GM23248 (cell line): ENCODE measurements around the gene CDK3. TPM values are rescaled to one million over a fixed set of nuclear protein-coding genes. Genes with fewer than 3 reads are reported as not detected.

ENCODE experiments used
- DNase-seq: peaks from one replicate; pipeline ENCODE4 v3.0.0-alpha.2; 2015
- H2AFZ ChIP-seq: fragments of 200-600 bp; sonication (generic); 2 replicates; pipeline ENCODE4 v1.6.1; 2016; ENCODE audit warnings: antibody characterized with exemption
- H3F3A ChIP-seq: fragments of 200-600 bp; sonication (generic); 2 replicates; pipeline ENCODE4 v1.6.1; 2016; ENCODE audit warnings: mild to moderate bottlenecking, antibody characterized with exemption, mixed run types; ENCODE audit not compliant: insufficient read depth
- H3K27ac ChIP-seq: fragments of 200-600 bp; sonication (generic); 2 replicates; pipeline ENCODE4 v1.5.1; 2016; ENCODE audit warnings: mild to moderate bottlenecking
- H3K27me3 ChIP-seq: fragments of 200-600 bp; sonication (generic); replicated peaks from 2 replicates; pipeline ENCODE4 v1.6.1; 2016; ENCODE audit warnings: mild to moderate bottlenecking; ENCODE audit not compliant: insufficient read depth
- H3K36me3 ChIP-seq: fragments of 200-600 bp; sonication (generic); 2 replicates; pipeline ENCODE4 v1.6.1; 2016; ENCODE audit warnings: low read depth, mild to moderate bottlenecking
- H3K4me1 ChIP-seq: fragments of 200-600 bp; sonication (generic); 2 replicates; pipeline ENCODE4 v1.6.1; 2016; ENCODE audit warnings: mild to moderate bottlenecking; ENCODE audit not compliant: insufficient read depth
- H3K4me2 ChIP-seq: fragments of 200-600 bp; sonication (generic); one replicate; pipeline ENCODE4 v1.6.1; 2016; ENCODE audit warnings: mild to moderate bottlenecking; ENCODE audit not compliant: unreplicated experiment
- H3K4me3 ChIP-seq: fragments of 200-600 bp; sonication (generic); 2 replicates; pipeline ENCODE4 v1.5.1; 2016; ENCODE audit warnings: mild to moderate bottlenecking
- H3K79me2 ChIP-seq: fragments of 200-600 bp; sonication (generic); 2 replicates; pipeline ENCODE4 v1.6.1; 2016; ENCODE audit warnings: mild to moderate bottlenecking; ENCODE audit not compliant: insufficient read depth
- H3K9ac ChIP-seq: fragments of 200-600 bp; sonication (generic); 2 replicates; pipeline ENCODE4 v1.6.1; 2016; ENCODE audit warnings: mild to moderate bottlenecking
- H3K9me2 ChIP-seq: fragments of 200-600 bp; sonication (generic); 2 replicates; pipeline ENCODE4 v1.6.1; 2016; ENCODE audit warnings: mixed run types, mild to moderate bottlenecking, moderate library complexity; ENCODE audit not compliant: insufficient read depth
- H3K9me3 ChIP-seq: fragments of 200-600 bp; sonication (generic); one replicate; pipeline ENCODE4 v1.6.1; 2017; ENCODE audit warnings: low read depth
- H4K20me1 ChIP-seq: fragments of 200-600 bp; sonication (generic); 2 replicates; pipeline ENCODE4 v1.6.0; 2016; ENCODE audit not compliant: insufficient read depth
- EZH2 ChIP-seq: fragments of 200-600 bp; sonication (generic); IDR thresholded peaks from 2 replicates; pipeline ENCODE4 v1.6.1; 2018; ENCODE audit warnings: antibody characterized with exemption, mild to moderate bottlenecking; ENCODE audit not compliant: insufficient read depth, poor library complexity, severe bottlenecking
- EZH2phosphoT487 ChIP-seq: fragments of 200-600 bp; sonication (generic); IDR thresholded peaks from 2 replicates; pipeline ENCODE4 v1.6.1; 2018; ENCODE audit warnings: antibody characterized with exemption, moderate library complexity, mild to moderate bottlenecking, low read depth; ENCODE audit not compliant: insufficient read depth
- WGBS, 2 experiments: methylation state at CpG; one replicate each; pipeline ENCODE4 v1.1.6; 2015 to 2017; ENCODE audit warnings: low lambda C conversion rate in 2 of 2, low coverage in 1 of 2; ENCODE audit errors: missing lambda C conversion rate in 2 of 2; 5-methylcytosine and 5-hydroxymethylcytosine counted together
- in situ Hi-C: fragments of 300-500 bp; cut with MboI; formaldehyde crosslinking; loops from 2 replicates; pipeline ENCODE4 v1.15.0; 2020
- polyA plus RNA-seq: library from polyadenylated mRNA; unstranded; fragments of >200 nt; fragmentation: Nextera tagmentation; extraction: Ambion mirVana; gene quantifications from 2 replicates; pipeline ENCODE4 v1.2.1, GENCODE V29; 2016
- total RNA-seq: library from RNA; depleted of rRNA; stranded (reverse); fragments of >200 nt; shearing (Covaris generic); gene quantifications from 2 replicates; pipeline ENCODE4 v1.2.3, GENCODE V29; 2014; rRNA removed

The CDK3 gene
- total RNA-seq (0.43 and 1.5 TPM in 2 replicates), polyA plus RNA-seq (1.9 and 2.0 TPM in 2 replicates)

DNA sequence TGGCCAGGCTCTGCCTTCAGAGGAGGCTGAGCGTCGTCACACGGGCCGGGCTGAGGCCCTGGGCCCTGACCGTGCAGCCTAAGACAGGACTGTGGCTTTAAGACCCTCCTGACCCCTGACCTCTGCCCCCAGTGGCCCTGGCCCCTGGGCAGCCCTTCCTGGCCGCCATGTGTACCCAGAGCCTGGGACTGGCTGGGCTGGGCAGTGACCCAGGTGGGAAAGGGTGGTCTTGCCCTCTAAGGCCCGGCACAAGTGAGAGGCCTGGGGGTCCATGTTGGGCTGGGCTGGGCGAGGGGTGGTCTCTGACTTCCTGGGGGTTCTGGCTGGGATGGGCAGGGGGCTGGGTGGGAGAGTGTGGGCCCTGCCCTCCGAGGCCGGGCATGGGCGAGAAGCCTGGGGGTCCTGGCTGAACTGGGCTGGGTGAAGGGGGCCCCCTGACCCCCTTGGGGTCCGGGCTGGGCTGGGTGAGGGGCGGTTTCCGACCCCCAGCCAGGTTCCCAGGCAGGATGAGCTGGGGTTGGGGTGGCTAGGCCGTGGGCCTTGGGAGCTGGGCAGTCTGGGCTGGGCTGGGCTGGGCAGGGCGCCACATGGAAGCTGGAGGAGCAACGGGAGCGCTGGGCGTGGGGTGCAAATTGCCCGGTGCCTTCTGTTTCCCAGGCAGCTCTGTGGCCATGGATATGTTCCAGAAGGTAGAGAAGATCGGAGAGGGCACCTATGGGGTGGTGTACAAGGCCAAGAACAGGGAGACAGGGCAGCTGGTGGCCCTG is at the start of gene CDK3:
CDK3 (plus strand) TSS at position 101 of the 767 bp plus-strand sequence; CDS start at position 672, 571 bp downstream.
- no peak within 1 kb of the TSS for H3K4me2 ChIP-seq
- H2AFZ ChIP-seq, result no peak within 1 kb of the TSS
- no peak within 1 kb of the TSS for H3K27ac ChIP-seq
- no peaks in the 10 kb centered on the region for H3K79me2 ChIP-seq
- no peak within 1 kb of the TSS for H3K4me3 ChIP-seq
- H3F3A ChIP-seq, result peaks cover 16% of the 10 kb centered on the region; the same call in 1 of the 2 replicates
- H3K27me3 ChIP-seq, result no peaks in the 10 kb centered on the region
- no peaks in the 10 kb centered on the region for H3K9me3 ChIP-seq
- H3K9ac ChIP-seq, result no peak within 1 kb of the TSS
- no peaks in the 10 kb centered on the region for H4K20me1 ChIP-seq
- no peak for DNase-seq
- TF ChIP-seq EZH2 (no peak), EZH2phosphoT487 (no peak)
- peaks cover 15% of the 10 kb centered on the region for H3K4me1 ChIP-seq
- in situ Hi-C loops, result no loop called here
- H3K36me3 ChIP-seq, result no peaks in the 10 kb centered on the region
- 79 to 81% methylated on average over 14 to 21 of the region's 21 CpGs for WGBS, 2 experiments
- no peaks in the 10 kb centered on the region for H3K9me2 ChIP-seq

- Histone ChIP-seq H3K9ac (no peak overlapping the region), H2AFZ (no peak overlapping the region), H3K4me2 (no peak overlapping the region), H3K27me3 (no peaks in the 10 kb centered on the region), H3K79me2 (no peaks in the 10 kb centered on the region), H3F3A (peaks cover 4% of the 10 kb centered on the region; the same call in 1 of the 2 replicates), H3K27ac (peak overlapping the region; percentile 57), H4K20me1 (no peaks in the 10 kb centered on the region), H3K9me3 (no peaks in the 10 kb centered on the region), H3K4me1 (peaks cover 9% of the 10 kb centered on the region), H3K9me2 (no peaks in the 10 kb centered on the region), H3K36me3 (peaks cover 69% of the 10 kb centered on the region), H3K4me3 (no peak overlapping the region)
- TF ChIP-seq EZH2phosphoT487 (no peak), EZH2 (no peak)
- peak; percentile 30 for DNase-seq
- WGBS, 2 experiments, result 90 to 93% methylated on average over 8 of the region's 8 CpGs
- in situ Hi-C loops, result no loop called here
Observed at GRCh38 chr17:75950855-75951554, 49.6 kb upstream of the CDK3 start.

DNA sequence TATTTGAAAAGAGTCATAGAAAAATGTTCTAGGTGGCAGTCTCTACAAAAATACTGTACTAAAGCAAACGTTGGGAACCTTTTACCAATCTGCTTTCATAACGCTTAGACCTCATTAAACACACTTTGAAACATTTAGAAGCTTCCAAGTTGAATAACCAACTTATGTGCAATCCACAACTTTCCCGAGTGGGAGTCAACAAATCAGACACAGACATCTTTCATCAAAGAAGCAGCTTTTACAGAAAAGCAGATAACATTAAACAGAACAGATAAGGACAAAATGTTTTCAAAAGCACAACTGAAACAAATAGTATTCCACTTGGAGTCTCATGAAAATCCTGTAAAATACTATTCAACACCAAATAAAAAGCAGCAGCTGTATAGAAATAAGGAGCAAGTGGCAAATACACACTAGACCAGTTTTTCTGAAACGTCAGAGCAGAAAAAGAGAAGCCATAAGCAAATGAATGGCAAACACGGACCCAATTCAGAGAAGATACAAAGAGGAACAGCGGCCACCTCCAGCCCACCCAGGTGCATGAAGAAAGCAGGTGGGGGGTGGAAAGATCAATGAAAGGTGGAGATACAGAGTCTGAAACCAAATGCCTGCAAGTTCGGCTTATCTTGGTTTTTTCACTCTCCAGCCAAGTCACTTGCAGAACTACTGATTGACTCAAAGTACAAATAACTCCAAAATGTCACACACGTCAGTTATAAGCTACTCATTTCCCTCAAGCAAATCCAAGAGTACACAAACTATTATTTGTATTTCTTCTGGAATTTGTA is 41.4 kb upstream of the CDK3 start:
- WGBS, 2 experiments, result 57 to 61% methylated on average over 8 of the region's 8 CpGs
- TF ChIP-seq EZH2 (no peak), EZH2phosphoT487 (no peak)
- Histone ChIP-seq H3K9ac (no peak overlapping the region), H3K27me3 (no peaks in the 10 kb centered on the region), H3F3A (no peaks in the 10 kb centered on the region), H3K36me3 (peaks cover 13% of the 10 kb centered on the region; the same call in 1 of the 2 replicates), H3K4me2 (no peak overlapping the region), H3K4me3 (no peak overlapping the region), H3K27ac (no peak overlapping the region), H2AFZ (no peak overlapping the region), H3K4me1 (no peaks in the 10 kb centered on the region), H3K9me2 (no peaks in the 10 kb centered on the region), H3K9me3 (no peaks in the 10 kb centered on the region), H3K79me2 (peaks cover 69% of the 10 kb centered on the region), H4K20me1 (no peaks in the 10 kb centered on the region)
- DNase-seq, result no peak
- in situ Hi-C loops, result no loop called here
